Naive thymus-derived CD4-positive, alpha-beta T cell (primary cell): Measurements from ENCODE around the gene MORN3. TPM values are rescaled to one million over a fixed set of nuclear protein-coding genes. Genes with fewer than 3 reads are reported as not detected.
"Not testable (repeated sequence)": the region's sequence is repeated elsewhere in the genome, so short reads cannot be mapped to it uniquely, and the experiment has no call there.

Source experiments
- ATAC-seq: fragments of 150-1000 bp; cut with Tn5 transposase; 2 replicates; pipeline ENCODE4 v1.10.0; 2021; ENCODE audit warnings: mild to moderate bottlenecking, moderate library complexity
- CTCF ChIA-PET: fragments of 350-600 bp; sonication (Branson Sonifier 250); formaldehyde crosslinking; loops from one replicate; lab custom pipeline; 2021; ENCODE audit warnings: antibody characterized with exemption; lab: Charles Lee
- POLR2A ChIA-PET: fragments of 350-600 bp; sonication (Branson Sonifier 250); formaldehyde crosslinking; loops from one replicate; lab custom pipeline; 2021; ENCODE audit warnings: antibody characterized with exemption, inconsistent platforms; lab: Charles Lee
- DNase-seq, 9 donors: peaks; one replicate each; pipeline versions ENCODE4 v3.0.0 to v3.0.0-alpha.2; 2020 to 2022; ENCODE audit warnings: mixed read lengths in 1 of 9
- H3K27ac ChIP-seq: one replicate; pipeline ENCODE4 v1.7.0; 2013; ENCODE audit warnings: mild to moderate bottlenecking, low read depth, low read length, moderate library complexity
- H3K27me3 ChIP-seq, 2 donors: one replicate each; pipeline ENCODE4 v1.7.0; 2013; ENCODE audit warnings: low read length in 2 of 2, mild to moderate bottlenecking in 2 of 2, moderate library complexity in 2 of 2; ENCODE audit not compliant: control insufficient read depth in 2 of 2, insufficient read depth in 2 of 2
- H3K36me3 ChIP-seq, 3 experiments: 1 replicate in 2 of 3; 2 replicates in 1 of 3; pipeline ENCODE4 v1.7.0; 2013; ENCODE audit warnings: low read length in 3 of 3, mild to moderate bottlenecking in 3 of 3, moderate library complexity in 1 of 3; ENCODE audit not compliant: insufficient read depth in 3 of 3, control insufficient read depth in 2 of 3
- H3K4me1 ChIP-seq, 2 donors: one replicate each; pipeline ENCODE4 v1.7.0; 2013; ENCODE audit warnings: low read length in 2 of 2, mild to moderate bottlenecking in 2 of 2, moderate library complexity in 1 of 2; ENCODE audit not compliant: control insufficient read depth in 2 of 2, insufficient read depth in 2 of 2
- H3K4me3 ChIP-seq: 2 replicates; pipeline ENCODE4 v1.7.0; 2013; ENCODE audit warnings: mild to moderate bottlenecking, low read length
- H3K9me3 ChIP-seq, 3 experiments: 1 replicate in 2 of 3; 2 replicates in 1 of 3; pipeline ENCODE4 v1.7.0; 2013; ENCODE audit warnings: low read length in 3 of 3; ENCODE audit not compliant: control insufficient read depth in 2 of 3
- H3K27ac Mint-ChIP-seq, 9 donors: one replicate each; pipeline ENCODE4 v1.8.0; 2020 to 2022; ENCODE audit warnings: mixed read lengths in 9 of 9, mild to moderate bottlenecking in 8 of 9, moderate library complexity in 5 of 9, inconsistent platforms in 2 of 9
- H3K27me3 Mint-ChIP-seq, 5 donors: one replicate each; pipeline ENCODE4 v1.8.0; 2021 to 2022; ENCODE audit warnings: mixed read lengths in 5 of 5, mild to moderate bottlenecking in 1 of 5
- H3K36me3 Mint-ChIP-seq, 5 donors: one replicate each; pipeline ENCODE4 v1.8.0; 2020 to 2022; ENCODE audit warnings: mixed read lengths in 5 of 5, mild to moderate bottlenecking in 3 of 5, inconsistent platforms in 1 of 5
- H3K4me1 Mint-ChIP-seq, 7 donors: one replicate each; pipeline ENCODE4 v1.8.0; 2020 to 2022; ENCODE audit warnings: mixed read lengths in 7 of 7, mild to moderate bottlenecking in 3 of 7, inconsistent platforms in 1 of 7
- H3K4me3 Mint-ChIP-seq, 10 donors: one replicate each; pipeline ENCODE4 v1.8.0; 2020 to 2022; ENCODE audit warnings: mild to moderate bottlenecking in 10 of 10, mixed read lengths in 10 of 10, moderate library complexity in 6 of 10, inconsistent platforms in 2 of 10
- H3K9me3 Mint-ChIP-seq, 11 donors: one replicate each; pipeline ENCODE4 v1.8.0; 2020 to 2022; ENCODE audit warnings: mixed read lengths in 11 of 11, mild to moderate bottlenecking in 4 of 11, inconsistent platforms in 1 of 11, moderate library complexity in 1 of 11
- intact Hi-C, 2 donors: fragments of 100-400 bp; cut with micrococcal nuclease; formaldehyde crosslinking; loops; one replicate each; pipeline ENCODE4 v1.15.1; 2023
- polyA plus RNA-seq, 2 donors: library from polyadenylated mRNA; unstranded; fragments of 300-500 nt; fragmentation: Illumina TruSeq; gene quantifications; one replicate each; pipeline ENCODE4 v1.2.3, GENCODE V29; 2021
- total RNA-seq, 6 experiments: library from RNA in 5 of 6; stranded (reverse) in 5 of 6; gene quantifications; 1 replicate in 5 of 6; 2 replicates in 1 of 6; pipeline ENCODE4 v1.2.3 and lab custom pipeline; 2021 to 2026

Gene MORN3
- total and polyA plus RNA-seq, 7 experiments from 2014 or later, result 2.3 to 19.2 (median 8.7) TPM

DNA sequence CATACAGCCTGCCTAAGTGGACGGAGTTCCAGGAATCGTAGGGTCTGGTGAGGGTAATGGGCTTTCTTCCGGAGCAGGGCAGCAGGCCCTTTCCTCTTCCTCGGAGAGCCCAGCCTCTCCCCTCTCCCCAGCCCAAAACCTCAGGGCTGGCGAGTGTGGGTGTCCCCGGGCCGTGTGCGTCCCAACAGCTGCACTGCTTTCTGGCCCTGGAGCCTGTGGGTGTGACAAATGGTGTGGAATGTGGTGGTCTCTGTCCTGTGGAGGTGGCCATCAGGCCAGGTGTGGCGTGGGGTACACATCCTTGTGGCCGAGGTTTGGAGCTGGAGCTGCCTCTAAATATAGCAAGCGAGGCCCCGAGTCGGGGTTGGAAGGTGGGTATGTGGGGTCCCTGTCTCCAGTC is 34.6 kb downstream of the MORN3 start:
- intact Hi-C loops, result no loop called here
- Mint-ChIP-seq H3K36me3 (peaks cover 0 to 29% (median 11%) of the 10 kb centered on the region in 5 donors), H3K27me3 (no peaks in the 10 kb centered on the region), H3K4me1 (peaks cover 57 to 83% (median 73%) of the 10 kb centered on the region in 7 donors), H3K27ac (peak overlapping the region; percentile 69 to 96 (median 88)), H3K4me3 (peak overlapping the region; percentile 33 to 79 (median 64)), H3K9me3 (no peaks in the 10 kb centered on the region)
- Histone ChIP-seq H3K4me1 (peaks cover 60 to 76% of the 10 kb centered on the region in 2 donors), H3K9me3 (no peaks in the 10 kb centered on the region), H3K27me3 (no peaks in the 10 kb centered on the region), H3K36me3 (peaks cover 0 to 17% (median 0%) of the 10 kb centered on the region in 3 experiments), H3K27ac (peak overlapping the region; percentile 62), H3K4me3 (no peak overlapping the region)
- CTCF ChIA-PET, result interaction anchor here (1.0 to 3.8 kb wide), 3 partner anchors 9 to 34 kb away, joined by 4 to 23 read pairs (median 18); partner anchors contain the start of genes MORN3 and ORAI1
- POLR2A ChIA-PET, result interaction anchor here (0.6 to 6.9 kb wide), 8 partner anchors 8 to 167 kb away, joined by 3 to 74 read pairs (median 3); partner anchors contain the start of genes MORN3 and ORAI1
- DNase-seq (no peak), ATAC-seq (no peak)

DNA sequence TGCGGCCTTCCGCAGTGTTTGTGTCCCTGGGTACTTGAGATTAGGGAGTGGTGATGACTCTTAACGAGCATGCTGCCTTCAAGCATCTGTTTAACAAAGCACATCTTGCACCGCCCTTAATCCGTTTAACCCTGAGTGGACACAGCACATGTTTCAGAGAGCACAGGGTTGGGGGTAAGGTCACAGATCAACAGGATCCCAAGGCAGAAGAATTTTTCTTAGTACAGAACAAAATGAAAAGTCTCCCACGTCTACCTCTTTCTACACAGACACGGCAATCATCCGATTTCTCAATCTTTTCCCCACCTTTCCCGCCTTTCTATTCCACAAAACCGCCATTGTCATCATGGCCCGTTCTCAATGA is 35.6 kb downstream of the MORN3 start:
- H3K27ac ChIP-seq, H3K27me3 Mint-ChIP-seq, H3K9me3 ChIP-seq, H3K4me3 Mint-ChIP-seq, H3K4me3 ChIP-seq, ATAC-seq, H3K9me3 Mint-ChIP-seq, intact Hi-C loops, H3K27me3 ChIP-seq, DNase-seq: not testable (repeated sequence)
- Histone ChIP-seq H3K4me1 (peaks cover 68 to 82% of the 10 kb centered on the region in 2 donors), H3K36me3 (peaks cover 0 to 15% (median 0%) of the 10 kb centered on the region in 3 experiments)
- ChIA-PET CTCF (interaction anchor here (9.6 kb wide), 1 partner anchor 36 kb away, joined by 150 read pairs; the partner anchor contains the start of gene MORN3), POLR2A (interaction anchor here (1.7 to 9.5 kb wide), 2 partner anchors 17 to 35 kb away, joined by 6 to 203 read pairs; partner anchors contain the start of gene MORN3)
- Mint-ChIP-seq H3K27ac (peak overlapping the region in 2 of 9 donors; percentile 33 to 91), H3K36me3 (peaks cover 0 to 34% (median 11%) of the 10 kb centered on the region in 5 donors), H3K4me1 (peaks cover 64 to 92% (median 82%) of the 10 kb centered on the region in 7 donors)

DNA sequence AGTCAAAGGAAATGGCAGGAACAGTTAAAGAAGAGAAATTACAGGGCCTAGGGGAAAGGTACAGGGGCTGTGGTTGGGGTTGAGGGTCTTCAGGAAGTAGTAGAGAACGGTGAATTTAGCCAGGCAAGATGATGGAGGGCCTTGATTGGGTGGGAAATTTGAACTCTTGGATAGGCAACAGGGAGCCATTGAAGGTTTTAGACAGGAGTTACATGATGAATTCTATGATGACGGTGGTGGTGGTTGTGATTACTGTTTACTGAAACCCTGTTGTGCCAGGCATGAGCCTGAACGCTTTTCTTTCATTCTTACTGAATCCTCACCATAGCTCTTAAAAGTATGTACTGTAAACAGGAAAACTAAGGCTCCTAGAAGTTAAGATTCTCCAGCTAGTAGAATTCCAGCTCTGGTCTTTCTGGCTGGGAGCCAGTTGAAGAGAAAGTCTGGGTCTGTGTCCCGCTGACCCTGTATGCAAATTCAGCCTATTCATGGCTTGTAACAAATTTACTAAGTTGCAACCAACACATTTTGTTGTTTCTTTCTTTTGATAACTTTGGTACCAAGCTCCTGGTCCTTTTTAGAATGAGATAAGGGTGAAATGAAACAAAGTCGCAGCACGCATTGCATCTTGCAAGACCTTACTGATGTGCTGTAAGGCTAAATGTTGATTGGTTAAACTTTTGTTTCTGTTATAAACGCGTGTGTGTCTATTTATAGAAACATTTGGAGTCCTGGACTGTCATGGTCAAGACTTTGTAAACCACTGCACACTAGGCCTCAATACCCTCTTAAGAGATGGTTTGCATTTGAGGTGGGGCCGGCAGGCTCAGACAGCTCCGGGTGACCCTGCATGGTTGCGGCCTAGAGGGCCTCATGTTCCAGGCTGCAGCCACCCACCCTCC is 37.1 kb downstream of the MORN3 start:
- Histone ChIP-seq H3K27me3 (no peaks in the 10 kb centered on the region), H3K9me3 (no peaks in the 10 kb centered on the region), H3K27ac (peak overlapping the region; percentile 58), H3K4me3 (no peak overlapping the region), H3K36me3 (peaks cover 0 to 15% (median 0%) of the 10 kb centered on the region in 3 experiments), H3K4me1 (peaks cover 57 to 67% of the 10 kb centered on the region in 2 donors)
- Mint-ChIP-seq H3K27ac (peak overlapping the region; percentile 65 to 98 (median 91)), H3K36me3 (peaks cover 0 to 37% (median 11%) of the 10 kb centered on the region in 5 donors), H3K4me1 (peaks cover 65 to 87% (median 76%) of the 10 kb centered on the region in 7 donors), H3K9me3 (no peaks in the 10 kb centered on the region), H3K27me3 (no peaks in the 10 kb centered on the region), H3K4me3 (peak overlapping the region; percentile 69 to 95 (median 83))
- CTCF ChIA-PET, result interaction anchor here (9.6 kb wide), 1 partner anchor 37 kb away, joined by 150 read pairs; the partner anchor contains the start of gene MORN3
- POLR2A ChIA-PET, result interaction anchor here (0.6 to 9.5 kb wide), 6 partner anchors 16 to 521 kb away, joined by 3 to 203 read pairs (median 4); partner anchors contain the start of gene MORN3
- DNase-seq, result no peak
- ATAC-seq, result no peak
- intact Hi-C loops, result no loop called here

DNA sequence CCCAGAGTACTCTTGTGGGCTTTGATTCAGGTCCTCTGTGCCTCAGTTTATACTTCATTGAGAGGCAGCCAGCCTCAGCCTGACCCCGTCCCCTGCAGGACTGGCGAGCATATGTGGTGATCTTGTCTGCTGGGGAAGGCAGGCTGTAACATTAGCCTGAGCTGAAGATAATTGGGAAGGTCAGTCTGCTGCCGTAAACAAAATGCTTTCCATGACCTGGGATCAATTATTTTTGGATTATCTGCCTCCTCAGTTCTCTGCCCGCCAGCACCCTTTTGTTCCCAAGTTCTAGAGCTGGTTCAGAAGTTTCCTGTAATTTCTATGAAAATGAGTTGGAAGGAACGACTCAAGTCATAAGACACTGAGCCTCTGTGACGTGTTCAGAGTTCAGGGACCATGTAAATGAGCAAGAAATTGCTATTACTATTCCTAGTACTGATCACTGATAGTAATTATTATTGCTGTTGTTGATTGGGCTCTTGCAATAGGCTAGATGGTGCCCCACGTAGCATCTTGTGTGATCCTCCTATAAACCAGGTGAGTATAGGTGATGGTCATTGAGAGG is 38.6 kb downstream of the MORN3 start:
- peaks cover 0 to 19% (median 0%) of the 10 kb centered on the region in 3 experiments for H3K36me3 ChIP-seq
- peaks cover 0 to 34% (median 11%) of the 10 kb centered on the region in 5 donors for H3K36me3 Mint-ChIP-seq
- intact Hi-C loops, result no loop called here
- H3K27ac ChIP-seq, result peak overlapping the region; percentile 97
- H3K27me3 ChIP-seq, result no peaks in the 10 kb centered on the region
- H3K9me3 ChIP-seq, result no peaks in the 10 kb centered on the region
- no peaks in the 10 kb centered on the region for H3K27me3 Mint-ChIP-seq
- H3K4me3 Mint-ChIP-seq, result peak overlapping the region; percentile 72 to 99 (median 93)
- peak overlapping the region; percentile 78 to 98 (median 91) for H3K27ac Mint-ChIP-seq
- ATAC-seq, result no peak
- ChIA-PET CTCF (interaction anchor here (1.4 to 9.6 kb wide), 2 partner anchors 27 to 39 kb away, joined by 4 to 150 read pairs; partner anchors contain the start of gene MORN3), POLR2A (interaction anchor here (1.2 to 9.5 kb wide), 5 partner anchors 18 to 172 kb away, joined by 3 to 203 read pairs (median 12); partner anchors contain the start of genes KDM2B and MORN3)
- peaks cover 47 to 53% of the 10 kb centered on the region in 2 donors for H3K4me1 ChIP-seq
- H3K9me3 Mint-ChIP-seq, result no peaks in the 10 kb centered on the region
- peak overlapping the region; percentile 13 for H3K4me3 ChIP-seq
- DNase-seq, result no peak
- H3K4me1 Mint-ChIP-seq, result peaks cover 55 to 76% (median 68%) of the 10 kb centered on the region in 7 donors

DNA sequence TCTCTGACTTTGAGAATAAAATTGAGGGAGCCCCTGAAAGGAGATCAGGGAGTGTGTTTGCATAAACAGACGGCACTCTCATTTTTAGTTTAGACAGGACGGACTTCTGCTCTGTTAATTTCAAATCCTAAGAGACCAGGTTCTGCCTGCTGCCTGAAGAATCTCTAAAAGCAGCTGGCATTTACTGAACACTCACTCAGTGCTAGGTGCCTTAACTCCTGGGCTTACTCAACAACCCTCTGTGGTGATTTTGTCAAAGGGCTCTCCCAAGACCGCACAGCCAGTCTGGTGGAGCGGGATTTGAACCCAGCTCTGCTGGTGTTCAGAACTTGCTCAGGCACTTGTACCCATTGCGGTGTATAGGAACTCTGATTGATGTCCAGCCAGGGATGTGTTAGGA is 40.9 kb downstream of the MORN3 start:
- DNase-seq, result peak in 1 of 9 donors; percentile 19
- H3K36me3 ChIP-seq, result peaks cover 0 to 14% (median 0%) of the 10 kb centered on the region in 3 experiments
- Mint-ChIP-seq H3K27me3 (no peaks in the 10 kb centered on the region), H3K27ac (peak overlapping the region; percentile 90 to 98 (median 95)), H3K4me1 (peaks cover 50 to 72% (median 64%) of the 10 kb centered on the region in 7 donors), H3K36me3 (peaks cover 0 to 30% (median 11%) of the 10 kb centered on the region in 5 donors), H3K9me3 (no peaks in the 10 kb centered on the region), H3K4me3 (peak overlapping the region; percentile 76 to 99 (median 94))
- intact Hi-C loops, result loop anchor here in 1 of 2 donors (5.0 kb wide), 2 partner anchors 91 to 164 kb away; partner anchors contain the start of gene RHOF
- peaks cover 49 to 55% of the 10 kb centered on the region in 2 donors for H3K4me1 ChIP-seq
- peak overlapping the region; percentile 77 for H3K4me3 ChIP-seq
- ChIA-PET POLR2A (interaction anchor here (0.6 to 9.5 kb wide), 10 partner anchors 8 to 589 kb away, joined by 3 to 203 read pairs (median 23); partner anchors contain the start of genes KDM2B, MORN3, OASL and TMEM120B), CTCF (interaction anchor here (0.5 to 9.6 kb wide), 5 partner anchors 21 to 58 kb away, joined by 3 to 150 read pairs (median 3); partner anchors contain the start of gene MORN3)
- no peaks in the 10 kb centered on the region for H3K9me3 ChIP-seq
- ATAC-seq, result no peak
- no peaks in the 10 kb centered on the region for H3K27me3 ChIP-seq
- H3K27ac ChIP-seq, result peak overlapping the region; percentile 97
